HG03442 (cell line): ENCODE data around the gene RIPPLY3.
A peak's percentile ranks its signal among the peaks of the same experiment; 100 is the strongest.

Source experiments
- ATAC-seq: cut with Tn5 transposase; IDR thresholded peaks from one replicate; pipeline ENCODE4 v1.9.1; 2021; ENCODE audit warnings: mild to moderate bottlenecking, moderate library complexity; ENCODE audit not compliant: unreplicated experiment

Gene RIPPLY3

GRCh38 chr21:37006486-37007291, at the start of gene RIPPLY3:
Gene RIPPLY3 (plus strand): TSS chr21:37006702. CDS start chr21:37006773, 71 bp downstream.
- ATAC-seq = no peak

- no peak for ATAC-seq
These were observed 47.3 kb upstream of the RIPPLY3 start for GRCh38 chr21:36959020-36959835.

- ATAC-seq = no peak
These were observed 45.7 kb upstream of the RIPPLY3 start for GRCh38 chr21:36960676-36961284.

GRCh38 chr21:36962098-36962780, 44.3 kb upstream of the RIPPLY3 start:
- ATAC-seq = no peak

- ATAC-seq = no peak
These were observed 42.1 kb upstream of the RIPPLY3 start for GRCh38 chr21:36964398-36964797.

GRCh38 chr21:36964827-36965719, 41.4 kb upstream of the RIPPLY3 start:
- no peak for ATAC-seq

- no peak for ATAC-seq
These were observed 40.8 kb upstream of the RIPPLY3 start for GRCh38 chr21:36965720-36966065.

GRCh38 chr21:36966066-36966820, 40.3 kb upstream of the RIPPLY3 start, which contains the start of gene HLCS:
Gene HLCS (minus strand): TSS chr21:36966669. CDS start chr21:36966638, 31 bp downstream.
- ATAC-seq = peak; percentile 80

GRCh38 chr21:36966821-36967768, 39.4 kb upstream of the RIPPLY3 start:
- ATAC-seq = peak; percentile 25

- ATAC-seq = no peak
These were observed 38.1 kb upstream of the RIPPLY3 start for GRCh38 chr21:36968414-36968813.

GRCh38 chr21:36968976-36969375, 37.5 kb upstream of the RIPPLY3 start:
- no peak for ATAC-seq

- no peak for ATAC-seq
These were observed 32.3 kb upstream of the RIPPLY3 start for GRCh38 chr21:36973986-36974850.

- ATAC-seq = no peak
These were observed 31.7 kb upstream of the RIPPLY3 start for GRCh38 chr21:36974851-36975192.

- ATAC-seq = no peak
These were observed 30.2 kb upstream of the RIPPLY3 start for GRCh38 chr21:36976228-36976861.

- ATAC-seq = peak; percentile 58
These were observed 29.4 kb upstream of the RIPPLY3 start for GRCh38 chr21:36976882-36977651.
